ENCODE results near the gene TRPV4. TPM values are rescaled to one million over a fixed set of nuclear protein-coding genes. Genes with fewer than 3 reads are reported as not detected.
A peak's percentile ranks its signal among the peaks of the same experiment; 100 is the strongest.

Gene TRPV4
- total and polyA plus RNA-seq, 9 of the 15 experiments (the other 6 are each of a cell fraction or from before 2014, with no cell fraction given) = 0.13 TPM; not detected in 8

- in situ Hi-C loops (cut with MboI) (no loop called here), intact Hi-C loops (cut with micrococcal nuclease) (no loop called here)
- Histone ChIP-seq H3K9me1 (ENCODE audit: control insufficient read depth, insufficient read depth, low read length) (no peaks in the 10 kb centered on the region), H3K4me1 (replicated peaks in 1 of 2; ENCODE audit: control insufficient read depth in 2 of 2, insufficient read depth in 2 of 2, low read length in 2 of 2) (no peaks in the 10 kb centered on the region; a peak in 1 of 5 replicates), H3K36me3 (ENCODE audit: control insufficient read depth, insufficient read depth, low read length) (no peaks in the 10 kb centered on the region), H3K27me3 (ENCODE audit: control insufficient read depth in 2 of 2, insufficient read depth in 2 of 2, low read length in 2 of 2) (peaks cover 23 to 65% of the 10 kb centered on the region in 2 experiments; a peak in 4 of 5 replicates), H4K20me1 (replicated peaks; ENCODE audit: control insufficient read depth, insufficient read depth, low read length) (no peaks in the 10 kb centered on the region; the same call in 1 of the 2 replicates), H3K79me2 (ENCODE audit: control insufficient read depth, insufficient read depth, low read length) (no peaks in the 10 kb centered on the region), H3K9me3 (replicated peaks; ENCODE audit: control insufficient read depth, insufficient read depth, low read depth, low read length) (peaks cover 3% of the 10 kb centered on the region; the same call in 1 of the 2 replicates), H3K9ac (ENCODE audit: insufficient read depth in 1 of 2, low read depth in 2 of 2, low read length in 2 of 2) (no peak overlapping the region; a peak in 1 of 4 replicates), H2AFZ (ENCODE audit: low read depth, low read length) (no peak overlapping the region), H3K4me2 (ENCODE audit: insufficient read depth, low read length) (no peak overlapping the region), H3K4me3 (no peak overlapping the region), H3K27ac (ENCODE audit: extremely low read depth, low read depth, low read length) (no peak overlapping the region)
- ChIA-PET POLR2A (interaction anchor here (0.6 to 0.7 kb wide), 4 partner anchors 36 to 1651 kb away, joined by 3 to 4 read pairs (median 3); no protein-coding TSS in a partner anchor), CTCF (ENCODE audit: low intra/inter-chr PET ratio) (interaction anchor here (0.5 kb wide), 1 partner anchor 16 kb away, joined by 3 read pairs; no protein-coding TSS in a partner anchor)
- DNase-seq (ENCODE audit: extremely low read depth in 1 of 4, low spot score in 3 of 4) (no peak), ATAC-seq (no peak), FAIRE-seq (no peak)
- WGBS (ENCODE audit: insufficient coverage, low coverage, missing lambda C conversion rate) = 1% methylated on average over 15 of the region's 16 CpGs
- no TSS peak for BruUV-seq (replicated peaks)
- peak; percentile 39 for TF ChIP-seq ZFP36 (IDR thresholded peaks at IDR 0.05; ENCODE audit: low read depth, low read length, partially characterized antibody)
- TF ChIP-seq TFE3 (CRISPR knock-in tag; IDR thresholded peaks at IDR 0.05) = no peak
- TF ChIP-seq, protein P1, sequence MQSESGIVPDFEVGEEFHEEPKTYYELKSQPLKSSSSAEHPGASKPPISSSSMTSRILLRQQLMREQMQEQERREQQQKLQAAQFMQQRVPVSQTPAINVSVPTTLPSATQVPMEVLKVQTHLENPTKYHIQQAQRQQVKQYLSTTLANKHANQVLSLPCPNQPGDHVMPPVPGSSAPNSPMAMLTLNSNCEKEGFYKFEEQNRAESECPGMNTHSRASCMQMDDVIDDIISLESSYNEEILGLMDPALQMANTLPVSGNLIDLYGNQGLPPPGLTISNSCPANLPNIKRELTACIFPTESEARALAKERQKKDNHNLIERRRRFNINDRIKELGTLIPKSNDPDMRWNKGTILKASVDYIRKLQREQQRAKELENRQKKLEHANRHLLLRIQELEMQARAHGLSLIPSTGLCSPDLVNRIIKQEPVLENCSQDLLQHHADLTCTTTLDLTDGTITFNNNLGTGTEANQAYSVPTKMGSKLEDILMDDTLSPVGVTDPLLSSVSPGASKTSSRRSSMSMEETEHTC (IDR thresholded peaks at IDR 0.05) = no peak
These were observed 72.0 kb downstream of the TRPV4 start for GRCh38 chr12:109760930-109761921.
